Activated CD8-positive, alpha-beta memory T cell treated with anti-CD3 and anti-CD28 coated beads, Interleukin-2, amount 10 ng/mL, durations not matched to agents 7 days and 5 days (primary cell): ENCODE measurements around the gene FBN1. TPM values are rescaled to one million over a fixed set of nuclear protein-coding genes. Genes with fewer than 3 reads are reported as not detected.

Experiments used
- ATAC-seq: fragments of 150-1000 bp; cut with Tn5 transposase; one replicate; pipeline ENCODE4 v1.10.0; 2021; ENCODE audit warnings: moderate library complexity
- CTCF ChIA-PET: fragments of 350-600 bp; sonication (Branson Sonifier 250); formaldehyde crosslinking; loops from one replicate; lab custom pipeline; 2021; ENCODE audit warnings: antibody characterized with exemption; lab: Charles Lee
- DNase-seq: peaks from one replicate; pipeline ENCODE4 v3.0.0-alpha.2; 2020
- H3K27ac Mint-ChIP-seq: one replicate; pipeline ENCODE4 v1.8.0; 2021; ENCODE audit warnings: mild to moderate bottlenecking, mixed read lengths
- H3K27me3 Mint-ChIP-seq: one replicate; pipeline ENCODE4 v1.8.0; 2021; ENCODE audit warnings: mixed read lengths
- H3K36me3 Mint-ChIP-seq: one replicate; pipeline ENCODE4 v1.8.0; 2021; ENCODE audit warnings: mild to moderate bottlenecking, mixed read lengths
- H3K4me1 Mint-ChIP-seq: one replicate; pipeline ENCODE4 v1.8.0; 2021; ENCODE audit warnings: mixed read lengths
- H3K4me3 Mint-ChIP-seq: one replicate; pipeline ENCODE4 v1.8.0; 2021; ENCODE audit warnings: mild to moderate bottlenecking, moderate library complexity, mixed read lengths
- H3K9me3 Mint-ChIP-seq: one replicate; pipeline ENCODE4 v1.8.0; 2022; ENCODE audit warnings: low read depth, mixed read lengths
- total RNA-seq, 2 experiments: library from RNA; stranded (reverse); gene quantifications; one replicate each; pipeline ENCODE4 v1.2.3, GENCODE V29; 2021

Gene FBN1
- total RNA-seq, 2 experiments from 2014 or later = 1.1 to 1.3 TPM

DNA sequence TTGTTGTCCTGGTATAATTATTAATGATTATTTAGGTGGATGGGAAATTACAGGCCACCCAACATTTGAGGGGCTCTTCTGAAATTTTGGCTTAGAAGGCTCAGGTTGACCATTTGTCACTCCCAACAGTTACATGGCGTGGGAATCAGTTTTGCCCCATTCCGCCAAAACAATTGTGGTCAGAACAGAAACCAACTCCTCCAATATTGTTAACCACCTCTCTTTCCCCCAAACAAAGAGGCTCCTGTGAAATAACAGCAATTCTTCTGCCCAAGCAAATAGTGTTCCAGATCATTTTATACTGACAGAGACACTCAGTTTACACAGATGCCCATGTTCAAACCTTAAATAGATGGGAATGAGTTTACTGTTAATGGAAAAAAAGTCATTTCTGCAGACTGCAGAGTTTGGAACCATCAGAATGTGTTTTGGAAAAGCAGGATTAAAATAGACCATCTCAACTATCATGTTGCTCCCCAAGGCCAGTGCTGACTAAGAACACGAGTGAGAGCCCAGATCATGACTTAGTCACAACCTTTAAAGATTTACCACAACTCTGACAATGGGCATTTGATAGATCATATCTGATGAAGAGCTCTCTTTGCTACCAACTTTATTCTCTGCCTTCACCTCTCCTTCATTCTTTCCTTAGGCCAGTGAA, 212.2 kb downstream of the FBN1 start:
- H3K27ac Mint-ChIP-seq = no peak overlapping the region
- no peak overlapping the region for H3K4me3 Mint-ChIP-seq
- CTCF ChIA-PET = no interaction called here
- peak; percentile 16 for ATAC-seq
- no peak for DNase-seq
- peaks cover 7% of the 10 kb centered on the region for H3K4me1 Mint-ChIP-seq
- H3K27me3 Mint-ChIP-seq = peaks cover 5% of the 10 kb centered on the region
- no peaks in the 10 kb centered on the region for H3K9me3 Mint-ChIP-seq
- no peaks in the 10 kb centered on the region for H3K36me3 Mint-ChIP-seq

- H3K4me1 Mint-ChIP-seq = peaks cover 7% of the 10 kb centered on the region
- DNase-seq = no peak
- H3K4me3 Mint-ChIP-seq = no peak overlapping the region
- no peaks in the 10 kb centered on the region for H3K36me3 Mint-ChIP-seq
- H3K9me3 Mint-ChIP-seq = no peaks in the 10 kb centered on the region
- CTCF ChIA-PET = no interaction called here
- H3K27ac Mint-ChIP-seq = no peak overlapping the region
- H3K27me3 Mint-ChIP-seq = peaks cover under 1% of the 10 kb centered on the region
- no peak for ATAC-seq
Observed at GRCh38 chr15:48432688-48433087, 212.8 kb downstream of the FBN1 start.

DNA sequence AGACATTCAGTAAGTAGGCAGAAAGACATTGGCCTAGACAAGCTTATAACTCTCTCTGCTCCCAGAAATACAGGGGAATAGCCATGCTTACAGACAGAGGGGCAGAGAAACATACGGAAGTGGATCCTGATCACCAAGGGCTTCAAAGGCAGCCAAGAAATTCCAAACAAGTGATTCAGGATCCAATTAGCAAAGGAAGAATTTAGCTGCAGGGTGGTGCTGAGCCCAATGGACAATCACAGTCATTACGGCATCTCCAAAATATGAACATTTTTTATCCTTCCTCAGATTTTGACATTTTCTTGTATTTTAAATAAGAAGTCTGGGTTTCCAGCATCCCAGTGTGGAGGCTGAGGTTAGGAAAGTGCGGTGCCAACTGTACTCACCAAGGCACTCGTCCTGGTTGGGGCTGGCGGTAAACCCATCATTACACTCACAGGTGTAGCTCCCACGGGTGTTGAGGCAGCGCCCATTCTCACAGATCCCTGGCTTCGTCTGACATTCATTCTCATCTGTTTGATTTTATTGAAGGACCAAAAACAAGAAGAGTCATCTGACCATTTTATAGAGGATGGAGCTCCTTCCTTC, 217.5 kb downstream of the FBN1 start:
- no peak for DNase-seq
- no peak for ATAC-seq
- Mint-ChIP-seq H3K27ac (no peak overlapping the region), H3K4me1 (no peaks in the 10 kb centered on the region), H3K27me3 (peaks cover 11% of the 10 kb centered on the region), H3K4me3 (no peak overlapping the region), H3K36me3 (no peaks in the 10 kb centered on the region), H3K9me3 (no peaks in the 10 kb centered on the region)
- CTCF ChIA-PET = no interaction called here

DNA sequence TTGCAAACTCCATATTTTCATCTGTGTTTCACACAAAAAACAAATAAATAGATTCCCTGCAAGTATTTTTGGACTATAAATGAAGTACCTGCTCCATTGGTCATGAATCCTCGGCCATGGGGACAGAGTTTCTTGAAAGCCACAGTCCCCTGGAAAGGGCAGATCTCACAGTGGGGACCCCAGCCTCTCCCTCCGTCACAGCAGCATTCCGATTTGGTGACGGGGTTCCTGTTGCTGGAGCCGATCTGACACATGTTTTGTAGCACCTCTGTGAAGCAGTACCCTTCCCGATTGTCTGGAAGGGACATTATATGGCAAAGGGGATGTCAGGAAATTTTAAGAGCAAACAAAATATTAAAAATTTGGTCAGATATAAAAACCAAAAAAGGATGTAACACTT, 218.0 kb downstream of the FBN1 start:
- no peaks in the 10 kb centered on the region for H3K4me1 Mint-ChIP-seq
- CTCF ChIA-PET = no interaction called here
- no peak for DNase-seq
- ATAC-seq = no peak
- H3K27ac Mint-ChIP-seq = no peak overlapping the region
- H3K4me3 Mint-ChIP-seq = no peak overlapping the region
- H3K9me3 Mint-ChIP-seq = no peaks in the 10 kb centered on the region
- peaks cover 11% of the 10 kb centered on the region for H3K27me3 Mint-ChIP-seq
- no peaks in the 10 kb centered on the region for H3K36me3 Mint-ChIP-seq

DNA sequence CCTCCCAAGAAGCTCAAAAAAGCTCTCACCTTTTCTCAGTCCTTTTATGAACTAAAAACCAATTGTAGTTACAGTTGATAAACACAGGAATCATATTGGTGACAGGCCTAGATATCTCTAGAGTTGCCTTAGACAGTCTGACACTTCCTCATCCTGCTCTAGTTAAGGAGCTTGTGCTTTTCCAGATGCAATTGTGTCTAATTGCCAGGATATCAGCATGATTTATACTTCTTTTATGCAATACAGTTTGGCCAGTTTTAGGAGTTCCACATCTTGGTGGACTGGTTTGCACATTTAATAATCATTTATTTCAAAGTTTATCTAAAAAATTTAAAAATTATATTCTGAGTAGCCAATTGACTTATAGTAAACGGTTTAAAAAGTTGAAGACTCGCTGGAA, 218.6 kb downstream of the FBN1 start:
- Mint-ChIP-seq H3K4me1 (no peaks in the 10 kb centered on the region), H3K36me3 (no peaks in the 10 kb centered on the region), H3K4me3 (no peak overlapping the region), H3K27ac (no peak overlapping the region), H3K27me3 (peaks cover 11% of the 10 kb centered on the region), H3K9me3 (no peaks in the 10 kb centered on the region)
- DNase-seq (no peak), ATAC-seq (no peak)
- CTCF ChIA-PET = no interaction called here

DNA sequence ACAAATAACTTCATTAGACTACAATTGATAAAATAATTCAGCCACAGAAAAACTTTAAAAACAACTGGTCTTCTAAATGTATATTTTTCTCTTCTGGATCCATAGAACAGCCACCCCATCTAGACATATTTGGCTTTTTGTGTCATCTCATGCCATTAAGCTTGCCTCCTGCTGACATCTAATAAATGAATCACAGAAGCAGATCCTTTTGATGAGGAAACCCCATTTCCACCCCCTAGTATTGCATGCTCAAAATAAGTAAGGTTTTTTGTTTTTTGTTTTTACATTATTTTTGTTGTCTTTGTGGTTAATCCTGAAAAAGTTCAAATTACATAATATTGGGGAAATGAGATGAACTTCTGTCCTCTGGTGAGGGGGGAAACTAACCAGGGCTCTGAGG, 219.5 kb downstream of the FBN1 start:
- CTCF ChIA-PET = no interaction called here
- no peaks in the 10 kb centered on the region for H3K36me3 Mint-ChIP-seq
- DNase-seq (no peak), ATAC-seq (no peak)
- H3K4me1 Mint-ChIP-seq = no peaks in the 10 kb centered on the region
- H3K4me3 Mint-ChIP-seq = no peak overlapping the region
- H3K9me3 Mint-ChIP-seq = no peaks in the 10 kb centered on the region
- peaks cover 11% of the 10 kb centered on the region for H3K27me3 Mint-ChIP-seq
- no peak overlapping the region for H3K27ac Mint-ChIP-seq

GRCh38 chr15:48425051-48425450, 220.5 kb downstream of the FBN1 start:
- Mint-ChIP-seq H3K27ac (no peak overlapping the region), H3K27me3 (peaks cover 11% of the 10 kb centered on the region), H3K36me3 (no peaks in the 10 kb centered on the region), H3K9me3 (no peaks in the 10 kb centered on the region), H3K4me1 (no peaks in the 10 kb centered on the region), H3K4me3 (no peak overlapping the region)
- CTCF ChIA-PET = no interaction called here
- DNase-seq (no peak), ATAC-seq (no peak)

DNA sequence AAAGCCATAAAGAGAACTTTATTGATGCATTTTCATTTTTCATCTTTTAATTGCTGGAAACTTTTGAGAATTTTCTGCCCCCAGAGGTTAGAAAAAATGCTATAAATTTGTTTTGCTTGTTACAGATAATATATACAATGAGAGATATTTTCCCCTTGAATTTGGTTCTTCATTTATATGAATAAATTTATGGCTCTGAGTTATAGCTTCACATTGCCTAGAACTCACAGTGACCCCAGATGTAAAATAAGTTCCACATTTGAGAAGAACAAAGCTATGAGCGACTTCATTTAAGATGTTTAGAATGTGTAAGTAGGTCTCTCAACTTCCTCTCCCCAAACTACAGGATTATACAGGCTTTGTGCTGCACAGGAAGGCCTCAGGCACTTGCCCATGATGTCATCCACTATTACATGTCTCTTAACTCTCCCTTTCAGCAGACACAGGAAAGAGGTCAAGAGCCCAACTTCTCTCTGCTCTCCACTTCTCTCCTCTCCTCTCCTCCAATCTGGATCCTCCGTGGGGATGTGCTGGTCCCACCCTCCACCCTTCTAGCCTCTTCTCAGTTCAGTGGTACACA, 221.5 kb downstream of the FBN1 start:
- no peak overlapping the region for H3K4me3 Mint-ChIP-seq
- CTCF ChIA-PET = no interaction called here
- H3K4me1 Mint-ChIP-seq = no peaks in the 10 kb centered on the region
- H3K27ac Mint-ChIP-seq = no peak overlapping the region
- H3K36me3 Mint-ChIP-seq = no peaks in the 10 kb centered on the region
- DNase-seq = no peak
- H3K27me3 Mint-ChIP-seq = peaks cover 15% of the 10 kb centered on the region
- no peak for ATAC-seq
- H3K9me3 Mint-ChIP-seq = no peaks in the 10 kb centered on the region

DNA sequence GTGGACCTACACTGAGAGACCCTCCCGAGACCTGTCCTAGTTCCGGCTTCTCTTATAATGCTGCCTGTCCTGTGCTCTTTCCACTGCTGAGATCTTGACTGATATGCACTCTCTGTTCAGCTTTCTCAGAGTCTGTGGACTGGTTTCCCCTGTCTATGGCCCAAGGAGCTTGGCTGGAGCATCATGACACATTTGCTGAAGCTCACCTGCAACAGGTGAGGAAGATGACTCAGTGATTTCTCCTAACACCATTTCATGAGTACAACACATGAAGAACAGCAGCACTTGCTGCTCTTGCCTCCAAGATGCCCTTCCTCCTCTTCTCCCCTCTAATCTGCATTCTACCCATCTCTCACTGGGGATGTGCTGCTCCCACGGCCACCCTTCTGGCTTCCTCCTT, 222.2 kb downstream of the FBN1 start:
- Mint-ChIP-seq H3K36me3 (no peaks in the 10 kb centered on the region), H3K4me3 (no peak overlapping the region), H3K9me3 (no peaks in the 10 kb centered on the region), H3K4me1 (no peaks in the 10 kb centered on the region), H3K27me3 (peaks cover 21% of the 10 kb centered on the region), H3K27ac (no peak overlapping the region)
- DNase-seq = no peak
- CTCF ChIA-PET = interaction anchor here (1.2 kb wide), 1 partner anchor 38 kb away, joined by 3 read pairs; no protein-coding TSS in a partner anchor
- no peak for ATAC-seq

DNA sequence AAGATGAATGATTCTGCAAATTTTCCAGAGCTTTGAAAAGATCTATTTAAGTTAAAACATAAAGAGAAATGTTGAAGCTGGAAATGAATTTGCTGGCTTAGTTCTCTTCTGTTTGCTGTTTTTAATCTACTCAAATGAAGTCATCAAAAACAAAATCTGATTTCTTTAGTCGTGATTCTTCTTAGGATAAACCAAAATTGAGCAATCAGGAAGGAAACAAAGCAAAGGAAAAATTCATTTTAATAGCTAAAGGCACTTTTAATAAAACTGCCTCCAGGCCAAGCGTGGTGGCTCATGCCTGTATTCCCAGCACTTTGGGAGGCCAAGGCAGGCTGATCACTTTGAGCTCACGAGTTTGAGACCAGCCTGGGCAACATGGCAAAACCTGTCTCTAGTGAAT, 223.1 kb downstream of the FBN1 start:
- Mint-ChIP-seq H3K4me1 (no peaks in the 10 kb centered on the region), H3K27me3 (peaks cover 25% of the 10 kb centered on the region), H3K4me3 (no peak overlapping the region), H3K27ac (no peak overlapping the region), H3K9me3 (no peaks in the 10 kb centered on the region), H3K36me3 (no peaks in the 10 kb centered on the region)
- CTCF ChIA-PET = interaction anchor here (1.2 kb wide), 1 partner anchor 39 kb away, joined by 3 read pairs; no protein-coding TSS in a partner anchor
- no peak for DNase-seq
- no peak for ATAC-seq

DNA sequence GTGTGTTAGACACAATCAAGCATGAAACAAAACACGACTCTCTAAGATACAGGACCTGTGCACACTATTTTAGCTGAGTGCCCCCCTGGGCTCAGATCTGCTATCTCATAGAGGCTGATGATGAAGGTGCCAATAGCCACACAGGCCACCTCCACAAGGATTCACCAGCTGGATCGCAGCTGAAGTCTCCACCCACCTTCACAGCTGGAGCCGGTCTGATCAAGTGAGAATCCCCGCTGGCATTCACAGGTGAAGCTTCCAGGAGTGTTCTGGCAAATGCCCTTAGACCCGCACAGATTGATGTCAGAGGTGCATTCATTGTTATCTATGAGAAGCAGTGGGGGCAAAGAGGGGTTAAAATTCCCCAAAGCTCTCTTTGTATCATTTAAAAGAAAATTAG, 224.1 kb downstream of the FBN1 start:
- Mint-ChIP-seq H3K27ac (no peak overlapping the region), H3K4me1 (no peaks in the 10 kb centered on the region), H3K9me3 (no peaks in the 10 kb centered on the region), H3K27me3 (peaks cover 19% of the 10 kb centered on the region), H3K36me3 (no peaks in the 10 kb centered on the region), H3K4me3 (no peak overlapping the region)
- DNase-seq = no peak
- no peak for ATAC-seq
- CTCF ChIA-PET = no interaction called here

GRCh38 chr15:48419896-48420295, 225.6 kb downstream of the FBN1 start:
- Mint-ChIP-seq H3K4me3 (no peak overlapping the region), H3K27ac (no peak overlapping the region), H3K9me3 (no peaks in the 10 kb centered on the region), H3K4me1 (no peaks in the 10 kb centered on the region), H3K36me3 (no peaks in the 10 kb centered on the region), H3K27me3 (peaks cover 16% of the 10 kb centered on the region)
- DNase-seq (no peak), ATAC-seq (no peak)
- CTCF ChIA-PET = no interaction called here

- no peak overlapping the region for H3K4me3 Mint-ChIP-seq
- H3K9me3 Mint-ChIP-seq = no peaks in the 10 kb centered on the region
- peaks cover 20% of the 10 kb centered on the region for H3K27me3 Mint-ChIP-seq
- no peak overlapping the region for H3K27ac Mint-ChIP-seq
- DNase-seq = no peak
- H3K36me3 Mint-ChIP-seq = no peaks in the 10 kb centered on the region
- ATAC-seq = no peak
- H3K4me1 Mint-ChIP-seq = no peaks in the 10 kb centered on the region
- CTCF ChIA-PET = no interaction called here
Observed at GRCh38 chr15:48418343-48418742, 227.2 kb downstream of the FBN1 start.

DNA sequence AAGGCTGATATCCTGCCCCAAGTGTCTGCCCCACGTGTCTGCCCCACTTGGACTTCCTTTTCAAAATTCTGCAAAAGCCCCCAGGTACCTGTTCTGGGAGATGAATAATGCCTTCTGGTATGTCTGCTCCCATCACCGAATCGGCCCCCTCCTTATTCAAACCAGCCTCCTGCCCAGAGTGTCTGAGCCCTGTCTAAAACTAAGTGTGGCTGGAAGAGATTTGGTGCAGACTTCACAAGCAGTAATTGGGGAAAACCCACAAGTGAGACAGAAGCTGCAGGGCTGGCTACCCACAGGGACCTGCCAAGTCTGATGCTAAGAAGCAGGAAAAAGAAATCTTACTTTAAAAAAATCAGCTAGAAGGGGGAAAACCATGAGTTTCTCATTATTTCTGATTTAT, 229.2 kb downstream of the FBN1 start:
- ATAC-seq = no peak
- no peak overlapping the region for H3K4me3 Mint-ChIP-seq
- no peak overlapping the region for H3K27ac Mint-ChIP-seq
- no peaks in the 10 kb centered on the region for H3K4me1 Mint-ChIP-seq
- CTCF ChIA-PET = no interaction called here
- no peaks in the 10 kb centered on the region for H3K9me3 Mint-ChIP-seq
- no peak for DNase-seq
- H3K27me3 Mint-ChIP-seq = peaks cover 20% of the 10 kb centered on the region
- no peaks in the 10 kb centered on the region for H3K36me3 Mint-ChIP-seq
